ENCODE results near the gene FIBCD1. TPM values are rescaled to one million over a fixed set of nuclear protein-coding genes. Genes with fewer than 3 reads are reported as not detected.

The FIBCD1 gene, protein sequence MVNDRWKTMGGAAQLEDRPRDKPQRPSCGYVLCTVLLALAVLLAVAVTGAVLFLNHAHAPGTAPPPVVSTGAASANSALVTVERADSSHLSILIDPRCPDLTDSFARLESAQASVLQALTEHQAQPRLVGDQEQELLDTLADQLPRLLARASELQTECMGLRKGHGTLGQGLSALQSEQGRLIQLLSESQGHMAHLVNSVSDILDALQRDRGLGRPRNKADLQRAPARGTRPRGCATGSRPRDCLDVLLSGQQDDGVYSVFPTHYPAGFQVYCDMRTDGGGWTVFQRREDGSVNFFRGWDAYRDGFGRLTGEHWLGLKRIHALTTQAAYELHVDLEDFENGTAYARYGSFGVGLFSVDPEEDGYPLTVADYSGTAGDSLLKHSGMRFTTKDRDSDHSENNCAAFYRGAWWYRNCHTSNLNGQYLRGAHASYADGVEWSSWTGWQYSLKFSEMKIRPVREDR
- total RNA-seq (2014; rRNA removed; shearing (Covaris generic); ENCODE audit: low replicate concordance) = not detected in 2 replicates

DNA sequence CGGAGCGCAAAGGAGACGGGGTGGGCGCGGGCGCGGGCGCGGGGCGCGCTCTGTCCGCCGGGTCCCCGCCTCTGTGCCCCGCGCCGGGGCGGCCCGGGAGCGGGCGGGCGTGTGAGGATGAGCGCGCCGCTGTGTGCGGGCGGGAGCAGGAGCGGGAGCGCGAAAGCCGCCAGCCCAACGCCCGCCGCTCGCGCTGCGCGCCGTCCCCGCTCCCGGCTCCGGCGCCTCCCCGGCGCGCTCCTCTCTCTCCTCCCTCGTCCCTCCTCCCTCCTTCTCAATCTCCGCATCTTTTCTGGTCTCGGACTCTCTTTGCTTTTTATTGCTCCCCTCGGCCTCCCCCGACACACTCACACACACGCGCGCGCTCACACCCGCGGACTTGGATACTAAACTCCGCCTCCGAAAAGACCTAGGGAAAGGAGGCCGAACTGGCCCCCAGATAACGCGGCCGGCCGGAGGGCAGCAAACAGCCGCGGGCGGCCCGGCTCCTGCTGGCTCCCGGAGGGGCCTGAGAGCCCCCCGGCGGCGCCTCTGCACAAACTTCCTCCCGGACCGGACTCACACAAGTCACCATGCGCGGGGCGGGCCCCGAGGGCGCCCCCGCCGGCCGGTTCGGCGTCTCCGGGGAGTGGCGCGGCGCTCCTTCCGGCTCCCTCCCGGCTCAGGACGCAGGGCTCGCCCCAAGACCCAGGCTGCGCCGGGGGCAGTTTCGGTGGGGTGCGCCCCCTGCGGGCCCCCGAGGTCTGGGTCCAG is at the start of gene FIBCD1:
Gene FIBCD1 (minus strand): TSS at position 596 of the 753 bp plus-strand sequence. CDS start 640 bp downstream, outside the sequence.
- DNase-seq = peak; percentile 51
- Histone ChIP-seq H3K27me3 (peaks cover 23% of the 10 kb centered on the region), H3K36me3 (no peaks in the 10 kb centered on the region), H3K4me3 (peak within 1 kb of the TSS; percentile 55), H3K9me3 (no peaks in the 10 kb centered on the region)

DNA sequence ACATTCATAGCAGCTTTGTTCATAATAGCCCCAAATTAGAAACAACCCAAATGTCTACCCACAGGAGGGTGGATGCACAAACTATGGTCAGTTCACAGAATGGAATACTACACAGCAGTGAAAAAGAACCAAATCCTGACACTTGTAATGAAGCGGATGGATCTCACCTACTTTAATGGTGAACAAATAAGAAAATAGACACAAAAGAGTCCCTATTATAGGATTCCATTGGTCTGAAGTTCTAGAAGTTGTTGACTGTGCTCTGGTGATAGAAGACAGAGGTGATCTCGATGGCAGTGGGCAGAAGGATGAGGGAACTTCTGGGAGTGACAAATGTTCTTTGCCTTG is 49.3 kb upstream of the FIBCD1 start:
- DNase-seq = no peak
- Histone ChIP-seq H3K36me3 (no peaks in the 10 kb centered on the region), H3K27me3 (no peaks in the 10 kb centered on the region), H3K4me3 (no peak overlapping the region), H3K9me3 (no peaks in the 10 kb centered on the region)

DNA sequence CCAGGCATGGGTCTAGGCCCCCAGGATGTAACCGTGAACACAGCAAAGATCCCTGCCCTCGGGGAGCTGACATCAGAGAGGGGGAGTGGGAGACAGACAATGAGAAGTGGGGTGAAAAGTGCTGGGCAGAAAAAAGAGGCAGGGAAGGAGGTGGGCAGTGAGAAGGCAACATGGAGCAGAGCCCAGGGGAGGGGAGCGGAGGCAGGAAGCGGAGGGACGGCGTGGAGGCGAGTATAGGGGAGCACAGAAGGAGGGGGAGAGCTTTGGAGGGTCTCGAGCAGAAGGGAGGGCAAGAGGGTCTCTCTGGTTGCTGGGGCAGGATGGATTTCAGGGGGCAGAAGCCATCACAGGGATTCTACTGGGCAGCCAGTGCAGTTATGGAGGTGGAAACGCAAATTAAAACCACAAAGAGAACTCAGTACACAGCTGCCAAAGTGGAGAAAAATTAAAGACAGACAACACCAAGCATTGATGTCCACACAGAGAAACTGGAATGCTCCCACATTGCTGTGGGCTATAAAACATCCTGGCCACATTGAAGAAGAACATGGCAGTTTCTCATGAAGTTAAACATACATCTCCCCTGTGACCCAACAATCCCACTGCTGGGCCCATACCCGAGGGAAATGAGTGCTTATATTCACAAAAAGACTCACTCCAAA is 48.8 kb upstream of the FIBCD1 start:
- Histone ChIP-seq H3K27me3 (no peaks in the 10 kb centered on the region), H3K4me3 (no peak overlapping the region), H3K36me3 (no peaks in the 10 kb centered on the region), H3K9me3 (no peaks in the 10 kb centered on the region)
- DNase-seq = no peak

- no peak for DNase-seq
- H3K36me3 ChIP-seq = no peaks in the 10 kb centered on the region
- H3K4me3 ChIP-seq = no peak overlapping the region
- no peaks in the 10 kb centered on the region for H3K9me3 ChIP-seq
- no peaks in the 10 kb centered on the region for H3K27me3 ChIP-seq
These were observed 48.0 kb upstream of the FIBCD1 start for GRCh38 chr9:130987054-130987453.

DNA sequence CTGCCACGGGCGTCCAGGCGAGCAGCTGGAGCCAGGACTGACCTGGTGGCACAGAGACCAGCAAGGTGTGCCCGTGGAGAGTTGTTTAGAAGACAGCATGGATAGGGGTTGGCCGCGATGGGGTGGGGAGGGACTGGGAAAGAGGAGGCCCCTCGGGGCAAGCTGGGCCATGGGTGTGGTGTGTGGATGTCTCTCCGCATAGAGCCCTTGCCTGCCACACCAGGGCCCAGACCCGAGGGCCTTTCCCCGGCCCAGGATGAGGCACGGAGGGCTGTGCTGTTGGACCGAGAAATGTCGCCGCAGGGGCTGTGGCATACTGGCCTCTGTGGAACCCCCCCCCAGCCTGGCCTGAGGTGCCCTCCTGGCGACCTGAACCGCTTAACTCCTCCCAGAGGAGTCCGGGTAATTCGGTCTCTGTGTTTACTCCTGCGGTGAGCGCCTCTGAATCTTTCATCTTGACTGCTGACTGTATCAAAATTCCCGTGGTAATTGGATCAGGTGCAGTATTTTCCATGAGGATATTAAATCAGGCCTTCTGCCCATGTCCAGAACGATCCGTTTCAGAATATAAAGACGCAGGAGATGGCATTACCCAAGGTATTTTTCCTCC is 47.4 kb upstream of the FIBCD1 start:
- H3K27me3 ChIP-seq = no peaks in the 10 kb centered on the region
- no peak for DNase-seq
- H3K4me3 ChIP-seq = no peak overlapping the region
- no peaks in the 10 kb centered on the region for H3K9me3 ChIP-seq
- no peaks in the 10 kb centered on the region for H3K36me3 ChIP-seq

DNA sequence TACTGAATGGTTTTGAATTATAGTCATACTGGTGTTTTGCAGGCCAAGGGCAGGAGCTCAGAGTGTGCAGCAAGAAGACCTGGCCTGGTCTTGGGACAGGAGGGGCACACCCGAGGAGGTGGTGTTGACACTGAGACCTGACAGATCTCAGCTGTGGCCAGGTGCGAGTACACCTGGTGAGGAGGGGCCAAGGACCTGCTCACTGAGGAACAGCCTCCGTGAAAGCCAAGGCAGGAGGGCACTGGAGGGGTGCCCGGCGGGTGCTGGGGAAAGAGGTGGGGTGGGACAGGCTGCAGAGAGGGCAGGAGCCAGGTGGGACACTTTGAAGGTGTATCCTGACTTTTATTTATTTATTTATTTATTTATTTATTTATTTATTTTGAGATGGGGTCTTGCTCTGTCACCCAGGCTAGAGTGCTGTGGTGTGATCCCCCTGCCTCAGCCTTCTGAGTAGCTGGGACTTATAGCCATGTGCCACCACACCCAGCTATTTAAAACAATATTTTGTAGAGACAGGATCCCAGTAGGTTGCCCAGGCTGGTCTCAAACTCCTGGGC is 46.6 kb upstream of the FIBCD1 start:
- no peaks in the 10 kb centered on the region for H3K27me3 ChIP-seq

DNA sequence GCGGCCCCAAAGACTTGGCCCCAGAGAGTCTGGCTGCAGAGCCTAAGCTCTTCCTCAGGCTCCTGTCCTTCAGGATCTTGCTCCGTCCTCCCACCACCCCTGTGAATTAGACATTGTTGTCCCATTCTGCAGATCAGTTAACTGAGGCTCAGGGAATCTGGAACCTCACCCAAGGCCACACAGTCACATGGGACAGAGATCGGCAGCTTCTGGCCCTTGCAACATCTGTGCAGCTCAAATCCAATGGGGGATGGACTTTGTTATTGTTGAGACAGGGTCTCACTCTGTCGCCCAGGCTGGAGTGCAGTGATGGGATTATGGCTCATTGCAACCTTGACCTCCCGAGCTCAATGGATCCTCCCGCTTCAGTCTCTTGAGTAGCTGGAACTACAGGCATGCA is 46.0 kb upstream of the FIBCD1 start:
- no peak for DNase-seq

More for the DNA sequence above, 46.6 kb upstream of the FIBCD1 start:
- Histone ChIP-seq H3K4me3 (no peak overlapping the region), H3K9me3 (no peaks in the 10 kb centered on the region), H3K36me3 (no peaks in the 10 kb centered on the region)
- DNase-seq = no peak

GRCh38 chr9:130984521-130984920 is 45.5 kb upstream of the FIBCD1 start:
- no peak for DNase-seq
- no peak overlapping the region for H3K4me3 ChIP-seq
- H3K27me3 ChIP-seq = no peaks in the 10 kb centered on the region
- no peaks in the 10 kb centered on the region for H3K36me3 ChIP-seq
- H3K9me3 ChIP-seq = no peaks in the 10 kb centered on the region

More for the DNA sequence above, 46.0 kb upstream of the FIBCD1 start:
- Histone ChIP-seq H3K9me3 (no peaks in the 10 kb centered on the region), H3K27me3 (no peaks in the 10 kb centered on the region), H3K4me3 (no peak overlapping the region), H3K36me3 (no peaks in the 10 kb centered on the region)

- no peak for DNase-seq
- Histone ChIP-seq H3K27me3 (no peaks in the 10 kb centered on the region), H3K36me3 (no peaks in the 10 kb centered on the region), H3K9me3 (no peaks in the 10 kb centered on the region), H3K4me3 (no peak overlapping the region)
These were observed 44.9 kb upstream of the FIBCD1 start for GRCh38 chr9:130983970-130984369.

DNA sequence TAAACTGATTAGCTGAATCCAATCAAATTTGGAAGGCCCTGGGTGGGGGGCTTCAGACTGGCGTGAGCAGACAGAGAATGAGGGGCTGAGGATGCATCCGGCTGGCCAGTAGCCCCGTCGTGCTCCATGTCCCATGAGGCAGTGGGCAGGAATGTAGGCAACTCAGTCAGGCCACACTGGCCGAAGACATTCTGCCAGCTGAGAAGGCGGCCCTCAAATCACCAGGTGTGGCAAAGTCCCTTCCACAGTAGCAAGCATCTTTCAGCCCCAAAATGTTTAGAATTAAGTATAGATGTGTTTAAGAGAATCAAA is 44.3 kb upstream of the FIBCD1 start:
- Histone ChIP-seq H3K36me3 (no peaks in the 10 kb centered on the region), H3K27me3 (no peaks in the 10 kb centered on the region), H3K4me3 (no peak overlapping the region), H3K9me3 (no peaks in the 10 kb centered on the region)
- DNase-seq = no peak

DNA sequence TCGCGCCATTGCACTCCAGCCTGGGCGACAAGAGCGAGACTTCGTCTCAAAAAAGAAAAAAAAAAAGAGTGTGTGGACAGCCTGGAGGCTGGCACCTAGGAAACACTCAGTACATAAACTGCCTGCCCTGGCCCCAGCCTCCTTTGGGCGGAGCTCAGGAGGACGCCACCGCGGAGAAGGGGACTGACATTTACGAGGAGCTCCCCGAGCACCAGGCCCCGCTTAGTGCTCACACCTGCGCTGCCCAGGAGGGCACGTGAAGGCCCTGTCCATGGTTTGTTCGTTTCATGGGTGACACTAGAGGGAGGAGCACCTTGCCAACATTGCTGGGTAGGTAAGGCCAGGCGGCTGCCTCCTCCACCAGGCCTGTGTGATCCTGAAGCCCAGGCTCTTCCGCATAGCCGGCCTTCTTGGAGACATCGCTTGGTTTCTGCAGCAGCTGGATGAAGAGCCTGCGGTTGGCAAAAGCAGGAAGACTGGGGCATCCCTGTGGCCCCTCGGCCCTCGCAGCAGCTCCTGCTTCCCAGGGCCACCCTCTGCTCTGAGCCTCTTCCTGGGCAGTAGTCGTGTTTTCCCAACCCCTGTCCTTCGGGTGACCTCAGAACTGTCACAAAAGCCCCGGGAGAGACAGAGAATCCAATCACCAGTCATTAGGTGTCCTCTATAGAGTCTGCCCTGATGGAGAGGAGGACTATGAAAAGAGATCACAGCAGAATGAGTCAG is 43.8 kb upstream of the FIBCD1 start:
- H3K36me3 ChIP-seq = no peaks in the 10 kb centered on the region
- no peaks in the 10 kb centered on the region for H3K27me3 ChIP-seq
- no peak for DNase-seq
- H3K4me3 ChIP-seq = no peak overlapping the region
- no peaks in the 10 kb centered on the region for H3K9me3 ChIP-seq

DNA sequence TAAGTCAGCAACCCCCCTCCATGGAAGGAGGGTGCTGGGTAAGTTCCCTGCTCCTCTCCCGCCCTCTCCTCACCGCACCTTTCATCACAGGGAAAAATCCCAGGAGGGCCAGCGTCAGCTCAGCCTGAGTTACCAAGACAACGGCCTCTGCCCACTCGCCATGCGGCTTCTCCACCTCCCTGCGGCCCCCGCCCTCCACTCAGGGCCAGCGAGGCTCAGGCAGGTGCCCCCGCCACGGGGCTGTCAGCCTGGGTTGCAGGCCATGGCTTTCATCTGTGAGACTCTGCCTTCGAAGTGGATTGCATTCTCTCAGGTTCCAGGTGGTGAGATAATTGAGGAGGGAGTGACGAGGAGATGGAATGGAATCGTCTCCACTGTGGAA is 42.7 kb upstream of the FIBCD1 start:
- no peaks in the 10 kb centered on the region for H3K36me3 ChIP-seq
- H3K9me3 ChIP-seq = no peaks in the 10 kb centered on the region
- DNase-seq = no peak
- H3K4me3 ChIP-seq = no peak overlapping the region
- H3K27me3 ChIP-seq = no peaks in the 10 kb centered on the region

DNA sequence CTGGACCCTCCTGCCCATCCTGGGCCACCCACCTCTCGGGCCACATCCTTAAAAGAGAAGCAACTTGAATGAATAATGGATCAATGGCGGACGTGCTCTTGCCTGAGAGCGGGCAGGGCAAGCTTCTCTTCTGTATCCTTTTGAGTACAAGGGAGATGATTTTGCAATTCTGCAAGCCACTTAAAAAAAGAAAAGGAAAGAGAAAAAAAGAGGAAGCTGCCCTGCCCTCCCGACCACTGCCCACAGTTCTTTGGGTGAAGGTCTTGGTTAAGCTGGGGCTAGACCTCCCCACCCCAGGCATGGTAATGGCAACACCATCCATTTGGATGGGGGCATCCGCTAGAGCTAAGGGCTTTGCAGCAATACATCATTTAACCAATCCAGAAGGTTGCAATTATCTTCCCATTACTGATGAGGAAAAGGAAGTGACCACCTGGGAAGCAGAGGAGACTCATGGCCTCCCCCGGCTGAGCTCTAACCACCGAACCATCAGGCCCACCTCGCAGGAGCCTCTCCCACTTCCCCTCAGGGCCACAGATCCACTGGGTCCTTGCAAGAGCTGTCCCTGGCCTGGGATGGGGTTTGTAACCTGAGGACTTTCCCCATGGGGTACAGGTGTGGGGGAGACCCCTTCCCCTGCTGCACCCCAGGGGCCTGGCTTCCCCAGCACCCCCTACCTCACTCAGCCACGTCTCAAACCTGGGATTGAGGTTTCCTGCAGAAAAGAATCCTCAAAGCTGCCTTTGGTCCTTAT is 42.1 kb upstream of the FIBCD1 start:
- H3K9me3 ChIP-seq = no peaks in the 10 kb centered on the region
- no peak for DNase-seq
- H3K27me3 ChIP-seq = no peaks in the 10 kb centered on the region

DNA sequence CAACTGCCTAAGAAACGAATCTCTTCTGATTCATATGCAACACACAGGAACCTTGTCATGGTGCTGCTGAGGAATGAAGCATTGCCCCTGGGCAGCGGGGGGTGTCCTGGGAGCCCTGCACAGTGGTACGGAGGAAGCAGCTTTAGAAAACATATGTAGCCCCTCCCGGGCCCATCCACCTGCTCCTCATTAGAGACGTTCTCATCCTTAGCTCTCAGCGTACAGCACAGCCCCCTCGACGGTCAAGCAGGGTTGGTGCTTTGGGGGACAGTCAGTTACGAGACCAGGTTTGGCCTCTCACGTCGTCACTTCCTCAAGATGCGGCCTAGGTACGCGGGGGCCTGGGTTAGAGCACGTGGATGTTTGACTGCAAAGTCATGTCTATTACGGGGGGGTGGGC is 41.5 kb upstream of the FIBCD1 start:
- no peak for DNase-seq
- H3K36me3 ChIP-seq = no peaks in the 10 kb centered on the region
- H3K27me3 ChIP-seq = no peaks in the 10 kb centered on the region
- no peak overlapping the region for H3K4me3 ChIP-seq
- no peaks in the 10 kb centered on the region for H3K9me3 ChIP-seq

More for the DNA sequence above, 42.1 kb upstream of the FIBCD1 start:
- Histone ChIP-seq H3K36me3 (no peaks in the 10 kb centered on the region), H3K4me3 (no peak overlapping the region)

DNA sequence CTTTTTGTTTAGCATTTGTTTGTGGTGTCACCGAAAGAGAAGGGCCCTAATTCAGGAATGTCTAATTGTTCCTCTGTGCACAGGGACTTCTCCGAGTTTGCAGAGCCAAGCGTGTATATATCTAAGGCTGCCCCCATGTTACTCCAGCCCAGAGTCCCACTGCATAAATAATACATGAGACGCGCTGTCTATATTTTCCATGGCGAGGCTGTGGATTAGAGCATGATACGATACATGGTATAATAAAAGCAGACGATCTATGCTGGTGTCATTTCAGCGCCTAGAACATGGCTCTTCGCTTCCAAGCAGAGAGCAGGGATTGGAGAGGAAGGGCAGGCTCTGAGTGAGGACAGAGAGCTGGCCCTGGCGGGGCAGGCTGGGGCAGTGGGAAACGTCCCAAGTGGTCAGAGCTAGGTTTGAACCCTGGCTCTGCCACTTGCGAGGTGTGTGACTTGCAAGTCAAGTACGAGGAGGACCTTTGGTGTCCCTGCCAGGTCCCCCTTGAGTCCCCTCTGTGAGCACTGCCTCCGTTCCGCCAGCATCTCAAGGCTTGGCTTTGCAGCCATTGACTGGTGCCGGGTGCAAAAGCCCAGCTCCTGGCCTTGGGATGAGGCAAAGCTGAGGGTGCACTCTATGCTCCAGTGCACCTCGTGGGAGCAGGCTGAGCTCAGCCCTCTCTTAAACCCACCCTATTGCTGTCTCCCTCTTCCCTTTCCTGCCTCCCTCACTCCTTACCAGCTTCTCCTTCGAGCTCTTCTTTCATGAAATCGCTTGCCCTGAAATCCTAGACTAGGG is 40.7 kb upstream of the FIBCD1 start:
- H3K36me3 ChIP-seq = no peaks in the 10 kb centered on the region
- DNase-seq = no peak
- no peak overlapping the region for H3K4me3 ChIP-seq
- H3K27me3 ChIP-seq = no peaks in the 10 kb centered on the region
- H3K9me3 ChIP-seq = no peaks in the 10 kb centered on the region
